Measurements from ENCODE around the gene ADGRF4.

- TF ChIP-seq CTCF (IDR thresholded peaks at IDR 0.05), result no peak
- no peak for TF ChIP-seq POLR2A (IDR thresholded peaks at IDR 0.05)
- no peak for TF ChIP-seq EP300 (IDR thresholded peaks at IDR 0.05)
Observed at GRCh38 chr6:47680051-47680450, 18.3 kb upstream of the ADGRF4 start.
